COLO668 (cell line): Measurements from ENCODE around the gene TMEM117.
"Not testable (repeated sequence)": the region's sequence is repeated elsewhere in the genome, so short reads cannot be mapped to it uniquely, and the experiment has no call there.

Experiments used
- DNase-seq: peaks from one replicate; lab custom pipeline; 2025; ENCODE audit not compliant: unreplicated experiment; lab: John Stamatoyannopoulos, UW

TMEM117 gene

GRCh38 chr12:44367136-44367535 lies 531.3 kb downstream of the TMEM117 start:
- DNase-seq: no peak

DNA sequence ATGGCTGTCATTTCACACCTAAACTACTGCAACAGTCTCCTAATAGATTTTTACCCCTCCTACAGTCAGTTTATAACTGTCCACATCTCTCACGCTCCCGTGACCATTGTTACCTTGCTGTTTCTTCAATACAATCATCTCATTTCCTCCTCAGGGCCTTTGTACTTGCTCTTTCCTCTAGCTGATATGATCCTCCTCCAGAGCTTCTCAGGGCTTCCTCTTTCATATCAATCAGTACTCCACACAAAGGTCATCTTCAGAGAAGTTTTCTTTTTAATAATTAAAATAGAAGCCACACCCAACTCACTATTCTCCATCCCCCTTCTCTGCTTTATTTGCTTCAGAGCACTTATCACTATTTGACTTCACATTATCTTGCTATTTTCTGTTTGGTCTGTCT lies 532.0 kb downstream of the TMEM117 start:
- no peak for DNase-seq

DNA sequence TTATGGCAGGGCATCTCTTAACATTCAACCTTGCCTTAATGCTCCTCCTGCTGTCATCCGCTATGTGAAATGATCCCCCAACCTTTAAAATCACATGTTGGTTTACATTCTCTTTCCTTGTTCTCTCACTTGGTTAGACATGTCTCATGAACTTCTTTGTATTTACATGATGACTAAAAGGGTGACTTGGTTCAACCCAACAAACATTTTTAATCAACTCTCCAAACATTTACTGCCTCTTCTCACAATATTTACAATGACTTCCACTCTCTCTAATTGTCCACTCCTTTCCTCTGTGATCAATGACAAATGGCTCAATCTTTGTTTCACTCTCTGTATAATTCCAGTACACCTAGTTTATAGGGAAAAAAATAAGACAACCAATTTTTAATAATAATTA lies 534.1 kb downstream of the TMEM117 start:
- DNase-seq: no peak

DNA sequence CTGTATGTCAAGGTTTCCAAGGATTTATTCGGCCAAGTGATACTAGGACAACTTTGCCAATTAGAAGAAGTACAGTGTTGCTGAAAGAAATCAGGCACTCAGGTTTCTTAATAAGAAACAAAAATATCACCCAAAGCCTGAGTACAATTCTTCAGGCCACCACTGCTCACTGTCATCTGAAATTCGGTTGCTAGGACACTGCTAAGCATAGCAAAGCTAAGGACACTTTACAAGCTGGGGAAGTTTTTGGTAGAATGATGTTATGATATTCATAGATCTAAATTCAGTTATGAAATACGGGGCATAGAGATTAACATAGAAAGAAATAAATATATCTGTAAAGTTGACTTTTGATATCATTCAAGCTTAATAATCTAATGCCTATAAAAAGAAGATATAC lies 535.1 kb downstream of the TMEM117 start:
- DNase-seq: no peak

- DNase-seq: no peak
Observed at GRCh38 chr12:44372259-44372658, 536.4 kb downstream of the TMEM117 start.

GRCh38 chr12:44375694-44376093 lies 539.8 kb downstream of the TMEM117 start:
- no peak for DNase-seq

GRCh38 chr12:44377443-44378187 lies 541.7 kb downstream of the TMEM117 start:
- no peak for DNase-seq

DNA sequence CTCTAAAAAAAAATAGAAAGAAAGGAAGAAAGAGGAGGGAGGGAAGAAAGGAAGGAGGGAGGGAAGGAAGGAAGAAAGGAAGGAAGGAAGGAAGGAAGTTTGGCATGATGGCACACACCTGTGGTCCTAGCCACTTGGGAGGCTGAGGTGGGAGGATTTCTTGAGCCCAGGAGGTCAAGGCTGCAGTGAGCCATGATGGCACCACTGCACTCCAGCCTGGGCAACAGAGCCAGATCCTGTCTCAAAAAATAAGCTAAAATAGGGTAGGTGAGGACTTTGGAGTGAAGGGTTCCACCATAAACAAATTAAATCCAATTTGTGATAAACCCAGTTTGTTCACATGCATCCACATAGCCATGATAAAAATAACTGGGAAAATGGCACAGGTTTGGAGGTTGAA lies 543.2 kb downstream of the TMEM117 start:
- not testable (repeated sequence) for DNase-seq

- DNase-seq: no peak
Observed at GRCh38 chr12:44379831-44380230, 544.0 kb downstream of the TMEM117 start.

DNA sequence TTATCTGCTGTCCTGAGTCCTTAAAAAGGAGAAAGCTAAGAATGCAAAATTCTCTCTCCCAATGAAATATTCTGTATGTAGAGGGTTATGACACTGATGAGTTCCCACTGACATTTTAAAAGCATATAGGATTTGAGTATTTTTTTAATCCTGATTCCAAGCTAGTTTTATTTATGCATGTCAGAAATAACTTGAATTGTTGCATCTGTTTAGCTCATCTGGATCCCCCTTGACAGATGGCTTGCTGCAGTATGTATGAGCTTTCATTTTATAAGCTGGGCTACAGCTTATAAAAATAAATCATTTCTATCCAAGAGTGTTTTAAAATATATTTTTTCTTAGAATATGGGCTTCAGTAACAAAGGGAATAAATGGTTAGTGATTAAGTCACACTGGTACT lies 545.0 kb downstream of the TMEM117 start:
- DNase-seq: no peak

DNA sequence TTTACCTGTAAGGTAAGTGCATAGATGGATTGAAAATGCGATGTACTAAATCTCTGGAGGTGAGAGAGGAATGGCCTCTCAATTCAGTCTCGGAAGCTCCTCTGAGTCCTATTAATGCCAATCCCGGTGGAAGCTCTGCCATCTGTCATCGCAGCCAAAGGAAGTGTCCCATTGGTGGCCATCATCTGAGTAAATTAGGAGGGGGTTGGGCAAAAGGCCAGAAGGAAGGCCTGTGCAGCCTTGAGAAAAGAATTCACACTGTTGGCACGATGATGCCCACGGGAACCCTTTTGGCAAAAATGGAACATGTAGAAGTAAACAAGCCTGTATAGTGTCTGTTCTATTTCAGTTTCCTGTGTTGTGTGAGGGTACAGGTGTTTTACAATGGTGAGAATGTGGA lies 545.5 kb downstream of the TMEM117 start:
- no peak for DNase-seq

GRCh38 chr12:44384136-44384535 lies 548.3 kb downstream of the TMEM117 start:
- no peak for DNase-seq

- no peak for DNase-seq
Observed at GRCh38 chr12:44385964-44386363, 550.1 kb downstream of the TMEM117 start.

GRCh38 chr12:44387581-44387980 lies 551.7 kb downstream of the TMEM117 start:
- no peak for DNase-seq

DNA sequence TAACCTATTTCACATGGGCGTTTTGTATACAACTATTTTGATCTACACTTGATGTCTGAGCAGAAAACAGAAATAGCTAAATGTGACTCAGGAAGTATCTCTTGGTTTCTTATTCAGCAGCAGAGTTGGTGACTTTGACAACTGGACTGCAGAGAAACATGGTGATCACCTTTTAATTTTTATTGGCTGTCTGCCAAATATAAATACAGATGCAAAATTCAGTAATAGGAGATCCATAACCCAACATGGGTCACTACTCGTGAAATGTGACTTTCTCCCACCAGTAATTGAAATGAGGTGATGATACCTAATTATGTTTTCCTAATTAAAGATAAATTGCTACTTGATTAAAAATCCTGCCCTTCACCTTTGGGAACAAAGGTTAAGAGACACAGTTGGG lies 553.2 kb downstream of the TMEM117 start:
- DNase-seq: no peak

GRCh38 chr12:44389896-44390295 lies 554.0 kb downstream of the TMEM117 start:
- DNase-seq: no peak

GRCh38 chr12:44397631-44398030 lies 561.8 kb downstream of the TMEM117 start:
- DNase-seq: no peak

DNA sequence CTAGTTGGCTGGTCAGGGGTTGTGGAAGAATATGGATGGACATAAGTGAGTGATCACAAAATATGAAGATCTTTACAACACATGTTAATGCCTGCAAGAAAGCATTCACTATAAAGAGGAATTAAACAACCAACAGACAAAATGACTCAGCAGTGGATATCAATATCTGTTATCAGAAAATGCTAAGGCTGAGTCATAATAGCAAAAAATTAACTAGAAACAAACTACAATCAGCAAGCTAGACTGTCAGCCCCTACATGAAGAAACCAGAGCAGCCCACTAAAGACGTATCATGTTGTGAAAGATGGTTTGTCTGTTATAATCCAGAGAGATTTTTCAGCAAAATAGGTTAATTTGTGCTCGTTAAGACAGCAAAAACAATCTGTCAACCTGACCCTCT lies 567.3 kb downstream of the TMEM117 start:
- no peak for DNase-seq

DNA sequence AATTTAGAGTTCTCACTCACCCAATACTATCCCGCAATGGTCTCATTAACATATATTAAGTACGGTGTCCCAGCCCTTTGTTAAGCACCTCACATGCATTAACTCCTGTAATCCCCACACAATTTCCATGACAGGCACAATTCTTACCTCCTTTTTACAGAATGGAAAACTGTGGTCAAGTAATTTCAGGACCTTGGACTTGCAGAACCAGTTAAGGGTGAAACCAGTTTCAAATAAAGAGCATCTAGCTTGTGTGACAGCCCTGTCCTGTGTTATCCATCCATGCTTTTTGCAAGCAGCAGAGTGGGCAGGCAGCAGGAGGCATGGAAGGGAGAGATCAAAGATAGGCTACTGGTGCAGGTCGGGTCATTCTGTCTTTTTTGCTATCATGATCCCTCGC lies 569.4 kb downstream of the TMEM117 start:
- DNase-seq: no peak

- no peak for DNase-seq
Observed at GRCh38 chr12:44422559-44422958, 586.7 kb downstream of the TMEM117 start.

- no peak for DNase-seq
Observed at GRCh38 chr12:44428825-44429224, 592.9 kb downstream of the TMEM117 start.

GRCh38 chr12:44431647-44432343 lies 595.9 kb downstream of the TMEM117 start:
- DNase-seq: no peak

DNA sequence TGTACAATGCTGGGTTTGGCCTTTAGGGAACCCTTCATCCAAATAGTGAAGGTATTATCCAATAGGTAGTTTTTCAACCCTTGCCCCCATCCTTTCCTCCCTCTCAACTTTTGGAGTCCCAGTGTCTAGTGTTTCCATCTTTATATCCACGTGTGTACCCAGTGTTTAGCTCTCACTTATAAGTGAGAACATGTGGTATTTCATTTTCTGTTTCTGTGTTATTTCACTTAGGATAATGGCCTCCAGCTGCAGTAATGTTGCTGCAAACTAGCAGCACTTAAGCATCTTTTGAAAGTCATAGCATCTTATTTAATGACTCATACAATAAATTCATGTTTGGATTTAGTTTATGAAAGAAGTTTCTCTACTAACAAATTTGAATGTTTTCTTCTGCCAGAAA lies 597.8 kb downstream of the TMEM117 start:
- no peak for DNase-seq
